Liver (tissue), 3 donors: ENCODE measurements around the gene CTSH.

Source experiments
- EGR1 ChIP-seq, 2 donors: IDR thresholded peaks; 2 replicates each; pipeline ENCODE4 v1.6.1; 2016 to 2018; ENCODE audit warnings: antibody characterized with exemption in 2 of 2, low read depth in 2 of 2
- GABPA ChIP-seq, 2 donors: IDR thresholded peaks in 1 of 2; conservative IDR thresholded peaks in 1 of 2; 2 replicates each; pipeline ENCODE4 v1.6.1; 2016; ENCODE audit warnings: antibody characterized with exemption in 2 of 2, mild to moderate bottlenecking in 1 of 2, moderate library complexity in 1 of 2
- HNF4A ChIP-seq, 2 donors: conservative IDR thresholded peaks; 2 replicates each; pipeline ENCODE4 v1.6.1; 2016; ENCODE audit warnings: antibody characterized with exemption in 2 of 2, mild to moderate bottlenecking in 2 of 2
- JUND ChIP-seq, 2 donors: IDR thresholded peaks; 2 replicates each; pipeline ENCODE4 v1.6.1; 2016; ENCODE audit warnings: antibody characterized with exemption in 2 of 2
- RAD21 ChIP-seq, 2 donors: IDR thresholded peaks; 2 replicates each; pipeline ENCODE4 v1.6.1; 2016; ENCODE audit warnings: antibody characterized with exemption in 2 of 2, mild to moderate bottlenecking in 2 of 2
- RXRA ChIP-seq, 2 donors: IDR thresholded peaks; 2 replicates each; pipeline ENCODE4 v1.6.1; 2017 to 2018; ENCODE audit warnings: antibody characterized with exemption in 2 of 2, mild to moderate bottlenecking in 1 of 2
- SP1 ChIP-seq: IDR thresholded peaks from 2 replicates; pipeline ENCODE4 v1.6.1; 2018; ENCODE audit warnings: antibody characterized with exemption, mild to moderate bottlenecking
- TAF1 ChIP-seq: conservative IDR thresholded peaks from 2 replicates; pipeline ENCODE4 v1.6.1; 2016; ENCODE audit warnings: antibody characterized with exemption, mild to moderate bottlenecking
- YY1 ChIP-seq: IDR thresholded peaks from 2 replicates; pipeline ENCODE4 v1.6.1; 2016; ENCODE audit warnings: antibody characterized with exemption, mild to moderate bottlenecking
- TF ChIP-seq, protein P1 (sequence below): fragments of 150-350 bp; IDR thresholded peaks from 2 replicates; pipeline ENCODE4 v1.5.1; 2017; ENCODE audit warnings: improper control_type of control experiment, low read depth, low read length; ENCODE audit not compliant: missing input control
- TF ChIP-seq, protein P2 (sequence below): IDR thresholded peaks from 2 replicates; pipeline ENCODE4 v1.6.1; 2016; ENCODE audit warnings: antibody characterized with exemption, mild to moderate bottlenecking
- TF ChIP-seq, protein P3 (sequence below): IDR thresholded peaks from 2 replicates; pipeline ENCODE4 v1.6.1; 2016; ENCODE audit warnings: antibody characterized with exemption
- TF ChIP-seq, protein P4 (sequence below): IDR thresholded peaks from 2 replicates; pipeline ENCODE4 v1.6.1; 2016; ENCODE audit warnings: antibody characterized with exemption
- TF ChIP-seq, protein P5 (sequence below): IDR thresholded peaks from 2 replicates; pipeline ENCODE4 v1.6.1; 2016; ENCODE audit warnings: antibody characterized with exemption
- donor health status: healthy.
- donor health status: healthy.

DNA sequence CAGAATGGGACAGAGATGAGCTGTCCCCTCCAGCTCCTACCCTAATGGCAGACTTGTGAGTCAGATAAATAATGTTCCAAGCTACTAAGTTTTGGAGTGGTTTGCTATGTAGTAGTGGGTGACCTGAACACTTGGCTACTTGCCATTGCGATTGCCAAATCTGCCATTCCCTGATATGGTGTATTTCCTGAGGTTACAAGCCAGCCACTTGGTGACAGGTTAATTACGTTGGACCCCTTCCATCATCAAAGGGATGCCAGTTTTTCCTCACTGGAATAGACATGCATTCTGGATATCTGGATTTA, 38.6 kb downstream of the CTSH start:
- TF ChIP-seq, protein P1, sequence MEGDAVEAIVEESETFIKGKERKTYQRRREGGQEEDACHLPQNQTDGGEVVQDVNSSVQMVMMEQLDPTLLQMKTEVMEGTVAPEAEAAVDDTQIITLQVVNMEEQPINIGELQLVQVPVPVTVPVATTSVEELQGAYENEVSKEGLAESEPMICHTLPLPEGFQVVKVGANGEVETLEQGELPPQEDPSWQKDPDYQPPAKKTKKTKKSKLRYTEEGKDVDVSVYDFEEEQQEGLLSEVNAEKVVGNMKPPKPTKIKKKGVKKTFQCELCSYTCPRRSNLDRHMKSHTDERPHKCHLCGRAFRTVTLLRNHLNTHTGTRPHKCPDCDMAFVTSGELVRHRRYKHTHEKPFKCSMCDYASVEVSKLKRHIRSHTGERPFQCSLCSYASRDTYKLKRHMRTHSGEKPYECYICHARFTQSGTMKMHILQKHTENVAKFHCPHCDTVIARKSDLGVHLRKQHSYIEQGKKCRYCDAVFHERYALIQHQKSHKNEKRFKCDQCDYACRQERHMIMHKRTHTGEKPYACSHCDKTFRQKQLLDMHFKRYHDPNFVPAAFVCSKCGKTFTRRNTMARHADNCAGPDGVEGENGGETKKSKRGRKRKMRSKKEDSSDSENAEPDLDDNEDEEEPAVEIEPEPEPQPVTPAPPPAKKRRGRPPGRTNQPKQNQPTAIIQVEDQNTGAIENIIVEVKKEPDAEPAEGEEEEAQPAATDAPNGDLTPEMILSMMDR: no peak
- TF ChIP-seq, protein P2, sequence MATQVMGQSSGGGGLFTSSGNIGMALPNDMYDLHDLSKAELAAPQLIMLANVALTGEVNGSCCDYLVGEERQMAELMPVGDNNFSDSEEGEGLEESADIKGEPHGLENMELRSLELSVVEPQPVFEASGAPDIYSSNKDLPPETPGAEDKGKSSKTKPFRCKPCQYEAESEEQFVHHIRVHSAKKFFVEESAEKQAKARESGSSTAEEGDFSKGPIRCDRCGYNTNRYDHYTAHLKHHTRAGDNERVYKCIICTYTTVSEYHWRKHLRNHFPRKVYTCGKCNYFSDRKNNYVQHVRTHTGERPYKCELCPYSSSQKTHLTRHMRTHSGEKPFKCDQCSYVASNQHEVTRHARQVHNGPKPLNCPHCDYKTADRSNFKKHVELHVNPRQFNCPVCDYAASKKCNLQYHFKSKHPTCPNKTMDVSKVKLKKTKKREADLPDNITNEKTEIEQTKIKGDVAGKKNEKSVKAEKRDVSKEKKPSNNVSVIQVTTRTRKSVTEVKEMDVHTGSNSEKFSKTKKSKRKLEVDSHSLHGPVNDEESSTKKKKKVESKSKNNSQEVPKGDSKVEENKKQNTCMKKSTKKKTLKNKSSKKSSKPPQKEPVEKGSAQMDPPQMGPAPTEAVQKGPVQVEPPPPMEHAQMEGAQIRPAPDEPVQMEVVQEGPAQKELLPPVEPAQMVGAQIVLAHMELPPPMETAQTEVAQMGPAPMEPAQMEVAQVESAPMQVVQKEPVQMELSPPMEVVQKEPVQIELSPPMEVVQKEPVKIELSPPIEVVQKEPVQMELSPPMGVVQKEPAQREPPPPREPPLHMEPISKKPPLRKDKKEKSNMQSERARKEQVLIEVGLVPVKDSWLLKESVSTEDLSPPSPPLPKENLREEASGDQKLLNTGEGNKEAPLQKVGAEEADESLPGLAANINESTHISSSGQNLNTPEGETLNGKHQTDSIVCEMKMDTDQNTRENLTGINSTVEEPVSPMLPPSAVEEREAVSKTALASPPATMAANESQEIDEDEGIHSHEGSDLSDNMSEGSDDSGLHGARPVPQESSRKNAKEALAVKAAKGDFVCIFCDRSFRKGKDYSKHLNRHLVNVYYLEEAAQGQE: no peak
- TF ChIP-seq, protein P3, sequence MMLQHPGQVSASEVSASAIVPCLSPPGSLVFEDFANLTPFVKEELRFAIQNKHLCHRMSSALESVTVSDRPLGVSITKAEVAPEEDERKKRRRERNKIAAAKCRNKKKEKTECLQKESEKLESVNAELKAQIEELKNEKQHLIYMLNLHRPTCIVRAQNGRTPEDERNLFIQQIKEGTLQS: no peak
- peak in 1 of 2 donors; percentile 28 for TF ChIP-seq RAD21 (IDR thresholded peaks at IDR 0.05)
- TF ChIP-seq TAF1: no peak
- peak; percentile 31 to 46 for TF ChIP-seq HNF4A (conservative IDR thresholded peaks at IDR 0.05)
- TF ChIP-seq, protein P4, sequence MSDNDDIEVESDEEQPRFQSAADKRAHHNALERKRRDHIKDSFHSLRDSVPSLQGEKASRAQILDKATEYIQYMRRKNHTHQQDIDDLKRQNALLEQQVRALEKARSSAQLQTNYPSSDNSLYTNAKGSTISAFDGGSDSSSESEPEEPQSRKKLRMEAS: no peak
- no peak for TF ChIP-seq SP1
- no peak for TF ChIP-seq GABPA (IDR thresholded peaks at IDR 0.05 in 1 of 2, conservative IDR thresholded peaks at IDR 0.05 in 1 of 2)
- peak; percentile 55 to 58 for TF ChIP-seq RXRA (IDR thresholded peaks at IDR 0.05)
- TF ChIP-seq JUND (IDR thresholded peaks at IDR 0.05): peak; percentile 9 to 34
- peak; percentile 68 for TF ChIP-seq YY1
- TF ChIP-seq, protein P5, sequence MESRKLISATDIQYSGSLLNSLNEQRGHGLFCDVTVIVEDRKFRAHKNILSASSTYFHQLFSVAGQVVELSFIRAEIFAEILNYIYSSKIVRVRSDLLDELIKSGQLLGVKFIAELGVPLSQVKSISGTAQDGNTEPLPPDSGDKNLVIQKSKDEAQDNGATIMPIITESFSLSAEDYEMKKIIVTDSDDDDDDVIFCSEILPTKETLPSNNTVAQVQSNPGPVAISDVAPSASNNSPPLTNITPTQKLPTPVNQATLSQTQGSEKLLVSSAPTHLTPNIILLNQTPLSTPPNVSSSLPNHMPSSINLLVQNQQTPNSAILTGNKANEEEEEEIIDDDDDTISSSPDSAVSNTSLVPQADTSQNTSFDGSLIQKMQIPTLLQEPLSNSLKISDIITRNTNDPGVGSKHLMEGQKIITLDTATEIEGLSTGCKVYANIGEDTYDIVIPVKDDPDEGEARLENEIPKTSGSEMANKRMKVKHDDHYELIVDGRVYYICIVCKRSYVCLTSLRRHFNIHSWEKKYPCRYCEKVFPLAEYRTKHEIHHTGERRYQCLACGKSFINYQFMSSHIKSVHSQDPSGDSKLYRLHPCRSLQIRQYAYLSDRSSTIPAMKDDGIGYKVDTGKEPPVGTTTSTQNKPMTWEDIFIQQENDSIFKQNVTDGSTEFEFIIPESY: no peak
- TF ChIP-seq EGR1 (IDR thresholded peaks at IDR 0.05; ENCODE audit: low read depth in 2 of 2): no peak
